Activated naive CD8-positive, alpha-beta T cell treated with anti-CD3 and anti-CD28 coated beads, Interleukin-2, amount 10 ng/mL, durations not matched to agents 7 days and 5 days (primary cell): Measurements from ENCODE around the gene COQ8B. TPM values are rescaled to one million over a fixed set of nuclear protein-coding genes. Genes with fewer than 3 reads are reported as not detected.

Experiments
- ATAC-seq: fragments of 150-1000 bp; cut with Tn5 transposase; one replicate; pipeline ENCODE4 v1.10.0; 2021; ENCODE audit warnings: low read depth, moderate library complexity
- POLR2A ChIA-PET: fragments of 350-600 bp; sonication (Branson Sonifier 250); formaldehyde crosslinking; loops from one replicate; lab custom pipeline; 2021; ENCODE audit warnings: antibody characterized with exemption; lab: Charles Lee
- DNase-seq: peaks from one replicate; pipeline ENCODE4 v3.0.0; 2021
- H3K27ac Mint-ChIP-seq: one replicate; pipeline ENCODE4 v1.8.0; 2022; ENCODE audit warnings: mild to moderate bottlenecking, mixed read lengths
- H3K27me3 Mint-ChIP-seq: one replicate; pipeline ENCODE4 v1.8.0; 2022; ENCODE audit warnings: mild to moderate bottlenecking, moderate library complexity, mixed read lengths
- H3K36me3 Mint-ChIP-seq: one replicate; pipeline ENCODE4 v1.8.0; 2021; ENCODE audit warnings: mild to moderate bottlenecking, mixed read lengths
- H3K4me1 Mint-ChIP-seq: one replicate; pipeline ENCODE4 v1.8.0; 2021; ENCODE audit warnings: mixed read lengths
- H3K4me3 Mint-ChIP-seq: one replicate; pipeline ENCODE4 v1.8.0; 2022; ENCODE audit warnings: mild to moderate bottlenecking, moderate library complexity, mixed read lengths
- H3K9me3 Mint-ChIP-seq: one replicate; pipeline ENCODE4 v1.8.0; 2021; ENCODE audit warnings: mixed read lengths
- total RNA-seq, 2 experiments: library from RNA; stranded (reverse); gene quantifications; one replicate each; pipeline ENCODE4 v1.2.3, GENCODE V29; 2021

Gene COQ8B
- total RNA-seq, 2 experiments from 2014 or later, result 35.8 to 36.8 TPM

- Mint-ChIP-seq H3K4me1 (peaks cover 55% of the 10 kb centered on the region), H3K27ac (peak overlapping the region; percentile 99), H3K9me3 (no peaks in the 10 kb centered on the region), H3K4me3 (peak overlapping the region; percentile 97), H3K27me3 (no peaks in the 10 kb centered on the region), H3K36me3 (peaks cover 37% of the 10 kb centered on the region)
- DNase-seq (no peak), ATAC-seq (no peak)
- POLR2A ChIA-PET, result interaction anchor here (0.7 to 4.7 kb wide), 10 partner anchors 15 to 331 kb away, joined by 3 to 92 read pairs (median 5); partner anchors contain the start of genes COQ8B, EGLN2, ITPKC and MIA
Observed at GRCh38 chr19:40752257-40752781, 35.6 kb upstream of the COQ8B start.

GRCh38 chr19:40750874-40751537, 34.3 kb upstream of the COQ8B start, which contains the start of gene SNRPA:
Gene SNRPA, plus strand, starts transcription at chr19:40751203. Its CDS starts 206 bp downstream, at chr19:40751409.
- Mint-ChIP-seq H3K9me3 (no peaks in the 10 kb centered on the region), H3K4me3 (peak within 1 kb of the TSS; percentile 97), H3K27me3 (no peaks in the 10 kb centered on the region), H3K4me1 (peaks cover 44% of the 10 kb centered on the region), H3K27ac (peak within 1 kb of the TSS; percentile 99), H3K36me3 (peaks cover 29% of the 10 kb centered on the region)
- POLR2A ChIA-PET, result interaction anchor here (0.6 to 4.7 kb wide), 18 partner anchors 10 to 688 kb away, joined by 3 to 92 read pairs (median 4); partner anchors contain the start of genes COQ8B, EGLN2, ITPKC and MIA
- peak; percentile 95 for DNase-seq
- peak; percentile 72 for ATAC-seq

DNA sequence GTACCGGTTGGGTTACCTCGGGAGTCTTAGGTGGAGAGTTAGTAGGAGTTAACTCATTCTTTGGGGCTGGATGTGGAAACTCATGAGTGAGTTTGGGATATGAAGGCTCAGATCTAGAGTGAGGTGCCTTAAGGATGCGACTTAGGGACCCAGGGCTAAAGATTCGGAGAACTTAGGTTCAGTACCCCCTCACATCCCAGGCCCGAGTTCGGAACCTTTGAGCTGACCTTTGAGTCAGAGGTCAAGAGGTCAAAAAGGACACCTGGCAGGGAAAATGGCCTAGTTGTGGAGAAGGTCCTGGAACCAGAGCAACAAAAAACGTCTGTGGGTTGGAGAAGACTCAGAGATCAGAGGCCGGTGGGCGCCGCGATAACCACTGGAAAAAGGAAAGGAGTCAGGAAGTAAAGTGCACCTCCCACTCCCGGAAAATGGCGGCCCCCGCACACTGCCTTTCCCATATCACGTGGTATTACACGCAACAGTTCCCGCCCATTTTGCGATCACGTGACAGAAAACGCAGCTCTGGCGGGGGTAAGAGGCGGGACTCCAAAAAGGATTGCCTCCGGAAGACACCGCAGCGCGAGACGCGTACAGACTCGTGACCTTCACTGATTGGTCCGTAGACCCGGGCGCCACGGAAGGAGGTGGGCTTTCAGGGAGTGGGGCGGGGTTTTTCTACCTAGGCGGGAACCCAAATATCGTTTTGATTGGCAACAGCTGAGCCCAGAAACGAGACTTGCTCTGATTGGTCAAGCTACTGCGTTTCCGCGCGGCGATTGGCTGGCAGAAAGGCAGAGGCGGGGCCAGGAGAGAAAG, 33.6 kb upstream of the COQ8B start, which contains the start of gene ACTMAP:
Gene ACTMAP (minus strand): TSS at position 420 of the 816 bp plus-strand sequence. CDS start 674 bp downstream, outside the sequence.
- DNase-seq, result peak; percentile 97
- Mint-ChIP-seq H3K36me3 (peaks cover 23% of the 10 kb centered on the region), H3K9me3 (no peaks in the 10 kb centered on the region), H3K4me3 (peak within 1 kb of the TSS; percentile 97), H3K4me1 (peaks cover 37% of the 10 kb centered on the region), H3K27ac (peak within 1 kb of the TSS; percentile 99), H3K27me3 (no peaks in the 10 kb centered on the region)
- POLR2A ChIA-PET, result interaction anchor here (0.6 to 4.7 kb wide), 18 partner anchors 8 to 689 kb away, joined by 3 to 92 read pairs (median 4); partner anchors contain the start of genes COQ8B, EGLN2, ITPKC and MIA
- peak; percentile 89 for ATAC-seq

DNA sequence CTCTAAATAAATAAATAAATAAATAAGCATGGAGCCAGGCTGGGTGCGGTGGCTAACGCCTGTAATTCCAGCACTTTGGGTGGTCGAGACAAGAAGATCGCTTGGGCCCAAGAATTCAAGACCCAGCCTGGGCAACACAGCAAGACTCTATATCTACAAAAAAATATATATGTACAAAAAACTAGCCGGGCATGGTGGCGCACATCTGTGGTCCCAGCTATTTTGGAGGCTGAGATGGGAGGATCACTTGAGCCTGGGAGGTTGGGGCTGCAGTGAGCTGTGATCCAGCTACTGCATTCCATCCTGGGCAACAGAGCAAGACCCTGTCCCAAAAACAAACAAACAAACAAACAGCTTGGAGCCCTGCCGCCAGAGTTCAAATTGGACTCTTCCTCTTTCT, 30.9 kb upstream of the COQ8B start:
- peaks cover 24% of the 10 kb centered on the region for H3K4me1 Mint-ChIP-seq
- no peak overlapping the region for H3K4me3 Mint-ChIP-seq
- no peak overlapping the region for H3K27ac Mint-ChIP-seq
- no peaks in the 10 kb centered on the region for H3K27me3 Mint-ChIP-seq
- H3K36me3 Mint-ChIP-seq, result peaks cover 9% of the 10 kb centered on the region
- H3K9me3 Mint-ChIP-seq, result no peaks in the 10 kb centered on the region
- POLR2A ChIA-PET, result interaction anchor here (1.1 kb wide), 1 partner anchor 58 kb away, joined by 3 read pairs; no protein-coding TSS in a partner anchor
- DNase-seq (no peak), ATAC-seq (no peak)

- DNase-seq (no peak), ATAC-seq (no peak)
- peaks cover 7% of the 10 kb centered on the region for H3K36me3 Mint-ChIP-seq
- H3K27ac Mint-ChIP-seq, result no peak overlapping the region
- no peaks in the 10 kb centered on the region for H3K9me3 Mint-ChIP-seq
- POLR2A ChIA-PET, result interaction anchor here (2.5 kb wide), 1 partner anchor 33 kb away, joined by 6 read pairs; the partner anchor contains the start of gene RAB4B
- no peaks in the 10 kb centered on the region for H3K27me3 Mint-ChIP-seq
- H3K4me3 Mint-ChIP-seq, result no peak overlapping the region
- peaks cover 16% of the 10 kb centered on the region for H3K4me1 Mint-ChIP-seq
Observed at GRCh38 chr19:40745402-40745780, 28.7 kb upstream of the COQ8B start.

DNA sequence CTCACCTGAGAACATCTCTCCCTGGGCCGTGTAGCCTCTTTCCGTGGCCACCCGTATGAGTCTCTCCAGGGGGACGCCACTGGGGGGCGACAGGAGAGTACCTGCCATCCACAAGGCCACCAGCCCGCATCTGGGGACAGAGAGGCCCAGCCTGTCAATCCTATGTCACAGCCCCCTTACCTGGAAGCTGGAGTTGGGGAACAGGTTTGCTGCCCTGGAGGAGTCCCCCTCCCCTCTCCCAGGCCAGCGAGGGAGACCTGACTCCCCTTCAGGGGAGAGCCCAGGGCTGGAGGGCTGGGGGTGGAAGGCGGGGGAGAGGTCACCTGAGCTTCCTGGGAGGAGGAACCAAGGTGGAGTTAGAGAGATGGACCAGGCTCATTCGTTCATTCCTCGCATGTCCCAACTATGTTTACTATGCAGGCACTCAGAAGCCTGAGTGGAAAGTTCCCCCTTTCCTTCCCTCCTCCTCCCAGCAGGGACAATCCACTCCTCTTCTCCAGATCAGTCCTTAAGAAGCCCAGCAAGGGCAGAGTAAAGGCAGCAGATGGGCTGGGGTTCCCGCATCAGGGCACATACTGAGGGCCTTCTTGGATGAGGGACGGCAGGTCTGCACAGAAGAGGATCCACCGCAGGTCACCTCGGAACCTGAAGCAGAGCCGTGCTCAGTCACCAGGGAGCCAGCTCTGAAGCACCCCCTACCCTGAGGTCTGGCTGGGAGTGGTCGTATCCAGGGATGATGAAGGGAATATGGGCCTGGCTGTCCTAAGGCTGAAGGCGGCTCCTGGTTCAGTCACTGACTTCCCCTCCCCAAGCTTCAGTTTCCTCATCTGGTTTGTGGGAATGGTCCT, 28.1 kb upstream of the COQ8B start:
- Mint-ChIP-seq H3K4me3 (no peak overlapping the region), H3K4me1 (peaks cover 11% of the 10 kb centered on the region), H3K27ac (no peak overlapping the region), H3K9me3 (no peaks in the 10 kb centered on the region), H3K27me3 (no peaks in the 10 kb centered on the region), H3K36me3 (peaks cover 4% of the 10 kb centered on the region)
- ATAC-seq, result peak; percentile 61
- POLR2A ChIA-PET, result interaction anchor here (0.8 to 2.5 kb wide), 3 partner anchors 28 to 74 kb away, joined by 3 to 6 read pairs (median 4); partner anchors contain the start of genes COQ8B, ITPKC and RAB4B
- peak; percentile 56 for DNase-seq

- ATAC-seq (no peak), DNase-seq (no peak)
- peaks cover 5% of the 10 kb centered on the region for H3K4me1 Mint-ChIP-seq
- no peaks in the 10 kb centered on the region for H3K36me3 Mint-ChIP-seq
- H3K4me3 Mint-ChIP-seq, result no peak overlapping the region
- H3K27ac Mint-ChIP-seq, result no peak overlapping the region
- POLR2A ChIA-PET, result interaction anchor here (0.8 to 2.5 kb wide), 3 partner anchors 27 to 75 kb away, joined by 3 to 6 read pairs (median 4); partner anchors contain the start of genes COQ8B, ITPKC and RAB4B
- H3K27me3 Mint-ChIP-seq, result no peaks in the 10 kb centered on the region
- no peaks in the 10 kb centered on the region for H3K9me3 Mint-ChIP-seq
Observed at GRCh38 chr19:40743926-40744325, 27.2 kb upstream of the COQ8B start.

DNA sequence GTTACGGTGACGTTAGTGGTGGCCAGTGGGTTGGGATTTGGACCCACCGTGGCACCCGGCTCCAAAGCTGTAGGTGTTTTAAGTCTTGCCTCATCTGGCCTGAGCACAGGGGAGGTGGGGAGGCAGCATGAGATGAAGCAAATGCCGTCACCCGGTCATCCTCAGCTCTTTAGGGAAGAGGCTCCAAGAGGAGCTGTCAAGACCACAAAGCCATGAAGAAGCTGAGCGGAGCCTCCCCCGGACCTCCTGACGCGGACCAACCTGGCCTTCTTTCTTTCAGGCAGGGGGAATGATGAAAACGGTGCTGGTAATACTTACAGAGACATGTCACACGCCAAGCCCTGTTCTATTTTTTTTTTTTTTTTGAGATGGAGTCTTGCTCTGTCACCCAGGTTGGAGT, 26.2 kb upstream of the COQ8B start:
- H3K4me3 Mint-ChIP-seq, result no peak overlapping the region
- no peaks in the 10 kb centered on the region for H3K36me3 Mint-ChIP-seq
- POLR2A ChIA-PET, result interaction anchor here (2.8 kb wide), 1 partner anchor 7 kb away, joined by 11 read pairs; the partner anchor contains the start of genes ACTMAP and SNRPA
- DNase-seq (no peak), ATAC-seq (no peak)
- no peaks in the 10 kb centered on the region for H3K27me3 Mint-ChIP-seq
- no peak overlapping the region for H3K27ac Mint-ChIP-seq
- peaks cover 3% of the 10 kb centered on the region for H3K4me1 Mint-ChIP-seq
- no peaks in the 10 kb centered on the region for H3K9me3 Mint-ChIP-seq

DNA sequence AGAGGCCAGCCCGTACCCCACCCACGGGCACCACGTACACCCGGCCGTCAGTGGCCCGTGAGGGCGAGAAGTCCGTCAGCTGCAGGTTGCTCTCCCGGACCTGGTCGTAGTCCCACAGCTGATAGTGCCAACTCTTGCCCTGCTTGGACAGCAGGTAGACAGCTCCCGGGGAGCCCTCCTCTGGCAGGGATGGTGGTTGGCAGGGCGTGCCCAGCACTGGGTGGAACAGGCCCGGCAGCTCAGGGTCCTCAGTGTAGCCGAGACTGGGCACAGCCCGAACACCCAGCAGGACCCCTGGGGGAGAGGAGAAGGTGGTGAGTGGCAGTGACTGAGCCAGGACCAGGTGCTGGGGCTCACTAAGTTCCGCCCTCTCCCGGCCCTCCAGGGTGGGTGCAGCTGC, 25.8 kb upstream of the COQ8B start:
- H3K4me1 Mint-ChIP-seq, result peaks cover 3% of the 10 kb centered on the region
- H3K9me3 Mint-ChIP-seq, result no peaks in the 10 kb centered on the region
- peaks cover 2% of the 10 kb centered on the region for H3K36me3 Mint-ChIP-seq
- no peaks in the 10 kb centered on the region for H3K27me3 Mint-ChIP-seq
- H3K4me3 Mint-ChIP-seq, result no peak overlapping the region
- no peak for DNase-seq
- ATAC-seq, result no peak
- POLR2A ChIA-PET, result interaction anchor here (2.8 kb wide), 1 partner anchor 8 kb away, joined by 11 read pairs; the partner anchor contains the start of genes ACTMAP and SNRPA
- no peak overlapping the region for H3K27ac Mint-ChIP-seq

GRCh38 chr19:40741527-40742390, 25.1 kb upstream of the COQ8B start:
- Mint-ChIP-seq H3K27me3 (no peaks in the 10 kb centered on the region), H3K9me3 (no peaks in the 10 kb centered on the region), H3K4me1 (peaks cover 3% of the 10 kb centered on the region), H3K27ac (no peak overlapping the region), H3K36me3 (peaks cover 3% of the 10 kb centered on the region), H3K4me3 (no peak overlapping the region)
- ATAC-seq, result no peak
- POLR2A ChIA-PET, result interaction anchor here (1.0 to 2.8 kb wide), 2 partner anchors 9 to 37 kb away, joined by 4 to 11 read pairs; partner anchors contain the start of genes ACTMAP, RAB4B and SNRPA
- no peak for DNase-seq

DNA sequence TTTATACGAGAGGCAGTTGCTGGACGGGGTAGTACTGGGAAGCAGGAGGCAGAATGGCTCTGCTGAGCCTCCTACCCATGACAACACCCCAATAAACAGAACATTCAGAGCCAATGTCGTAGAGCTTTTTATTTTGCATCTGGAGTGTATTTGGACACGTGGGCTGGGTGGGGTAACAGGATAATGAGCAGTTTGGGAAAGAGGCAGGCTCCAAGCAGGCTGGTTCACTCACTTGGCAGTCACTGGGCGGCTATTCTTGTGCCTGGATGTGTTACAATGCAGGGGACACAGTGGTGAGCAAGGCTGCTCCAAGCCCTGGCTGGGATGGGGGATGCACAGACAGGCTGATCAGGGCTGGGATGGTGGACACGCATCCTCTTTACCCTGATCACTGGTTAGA, 24.1 kb upstream of the COQ8B start:
- no peak overlapping the region for H3K27ac Mint-ChIP-seq
- POLR2A ChIA-PET, result interaction anchor here (1.0 to 2.8 kb wide), 2 partner anchors 10 to 38 kb away, joined by 4 to 11 read pairs; partner anchors contain the start of genes ACTMAP, RAB4B and SNRPA
- no peak for DNase-seq
- H3K27me3 Mint-ChIP-seq, result no peaks in the 10 kb centered on the region
- H3K4me1 Mint-ChIP-seq, result peaks cover 3% of the 10 kb centered on the region
- H3K9me3 Mint-ChIP-seq, result no peaks in the 10 kb centered on the region
- peaks cover 3% of the 10 kb centered on the region for H3K36me3 Mint-ChIP-seq
- H3K4me3 Mint-ChIP-seq, result no peak overlapping the region
- no peak for ATAC-seq
